B cell (primary cell): ENCODE data around the gene CFAP20DC.

Experiments
- EZH2 ChIP-seq: IDR thresholded peaks from 2 replicates; pipeline ENCODE4 v1.6.1; 2012; ENCODE audit warnings: borderline replicate concordance, low read depth, mild to moderate bottlenecking, moderate library complexity, low read length; ENCODE audit not compliant: insufficient read depth, poor library complexity, severe bottlenecking
- TF ChIP-seq, protein P1 (sequence below): fragments of 200-600 bp; IDR thresholded peaks from one replicate; pipeline ENCODE4 v1.8.0; 2022; ENCODE audit warnings: antibody characterized with exemption, mild to moderate bottlenecking

DNA sequence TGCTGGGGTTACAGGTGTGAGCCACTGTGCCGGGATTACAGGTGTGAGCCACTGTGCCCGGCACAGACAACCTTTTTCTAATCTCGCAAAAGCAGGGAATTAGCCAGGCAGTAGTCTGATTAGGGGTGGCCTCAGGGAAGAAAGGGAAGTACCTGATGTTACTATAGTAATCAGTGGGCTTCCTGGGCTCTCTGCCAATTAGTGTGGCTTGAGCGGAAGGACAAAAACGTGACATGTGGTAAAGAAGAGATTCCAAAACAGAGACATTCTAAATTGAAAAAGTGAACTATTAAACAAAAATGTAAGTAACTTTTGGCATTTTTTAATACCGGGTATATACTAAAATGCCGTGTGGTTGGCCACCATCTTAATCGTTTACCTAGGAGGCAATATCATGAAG lies 48.1 kb downstream of the CFAP20DC start:
- no peak for TF ChIP-seq EZH2
- TF ChIP-seq, protein P1, sequence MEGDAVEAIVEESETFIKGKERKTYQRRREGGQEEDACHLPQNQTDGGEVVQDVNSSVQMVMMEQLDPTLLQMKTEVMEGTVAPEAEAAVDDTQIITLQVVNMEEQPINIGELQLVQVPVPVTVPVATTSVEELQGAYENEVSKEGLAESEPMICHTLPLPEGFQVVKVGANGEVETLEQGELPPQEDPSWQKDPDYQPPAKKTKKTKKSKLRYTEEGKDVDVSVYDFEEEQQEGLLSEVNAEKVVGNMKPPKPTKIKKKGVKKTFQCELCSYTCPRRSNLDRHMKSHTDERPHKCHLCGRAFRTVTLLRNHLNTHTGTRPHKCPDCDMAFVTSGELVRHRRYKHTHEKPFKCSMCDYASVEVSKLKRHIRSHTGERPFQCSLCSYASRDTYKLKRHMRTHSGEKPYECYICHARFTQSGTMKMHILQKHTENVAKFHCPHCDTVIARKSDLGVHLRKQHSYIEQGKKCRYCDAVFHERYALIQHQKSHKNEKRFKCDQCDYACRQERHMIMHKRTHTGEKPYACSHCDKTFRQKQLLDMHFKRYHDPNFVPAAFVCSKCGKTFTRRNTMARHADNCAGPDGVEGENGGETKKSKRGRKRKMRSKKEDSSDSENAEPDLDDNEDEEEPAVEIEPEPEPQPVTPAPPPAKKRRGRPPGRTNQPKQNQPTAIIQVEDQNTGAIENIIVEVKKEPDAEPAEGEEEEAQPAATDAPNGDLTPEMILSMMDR: no peak
